GM12878 (cell line): ENCODE results near the gene EML3. TPM values are rescaled to one million over a fixed set of nuclear protein-coding genes. Genes with fewer than 3 reads are reported as not detected.
A peak's percentile ranks its signal among the peaks of the same experiment; 100 is the strongest.

ENCODE experiments used
- ATAC-seq: fragments of 200-7000 bp; cut with Tn5 transposase; 3 replicates; pipeline ENCODE4 v1.9.1; 2020; ENCODE audit warnings: mild to moderate bottlenecking, moderate library complexity
- BruUV-seq: library from RNA; stranded (reverse); fragments of 400-500 nt; replicated peaks from 2 replicates; lab custom pipeline; 2021; lab: Mats Ljungman, UMichigan
- CTCF ChIA-PET: fragments of 300-600 bp; sonication (Branson Sonifier 250); formaldehyde crosslinking; extraction: SDS; loops from one replicate; lab custom pipeline; 2021; ENCODE audit warnings: inconsistent platforms; lab: Yijun Ruan, JAX
- POLR2A ChIA-PET: fragments of 350-600 bp; formaldehyde crosslinking; extraction: SDS; loops from one replicate; lab custom pipeline; 2021; ENCODE audit warnings: inconsistent platforms; lab: Charles Lee
- RAD21 ChIA-PET: fragments of 300-600 bp; sonication (Branson Sonifier 250); formaldehyde crosslinking; loops from one replicate; lab custom pipeline; 2023; ENCODE audit warnings: antibody characterized with exemption; ENCODE audit not compliant: unreplicated experiment; lab: Charles Lee
- SMC1A ChIA-PET: fragments of 300-600 bp; sonication (Branson Sonifier 250); formaldehyde crosslinking; loops from one replicate; lab custom pipeline; 2023; ENCODE audit not compliant: unreplicated experiment, uncharacterized antibody; lab: Charles Lee
- DNase-seq: peaks from one replicate; pipeline ENCODE4 v3.0.0-alpha.2; 2011; ENCODE audit warnings: low read depth, low spot score
- FAIRE-seq: peaks from 3 replicates; lab custom pipeline; 2011; peaks lifted over from hg19 to GRCh38; lab: Jason Lieb, UNC
- H2AFZ ChIP-seq: 2 replicates; pipeline ENCODE4 v1.6.0; 2011; ENCODE audit warnings: low read depth, low read length, control low read depth; ENCODE audit not compliant: control insufficient read depth
- H3K27ac ChIP-seq: 2 replicates; pipeline ENCODE4 v1.5.1; 2011; ENCODE audit warnings: control low read depth; ENCODE audit not compliant: control insufficient read depth, insufficient read depth
- H3K27me3 ChIP-seq, 2 experiments: replicated peaks in 1 of 2; 2 replicates each; pipeline versions ENCODE4 v1.6.0 to v1.6.1; 2011; ENCODE audit warnings: low read length in 1 of 2; ENCODE audit not compliant: control insufficient read depth in 2 of 2, insufficient read depth in 2 of 2
- H3K36me3 ChIP-seq, 2 experiments: 2 replicates each; pipeline ENCODE4 v1.5.1; 2011; ENCODE audit warnings: low read length in 1 of 2; ENCODE audit not compliant: control insufficient read depth in 2 of 2, insufficient read depth in 2 of 2
- H3K4me1 ChIP-seq: 2 replicates; pipeline ENCODE4 v1.6.1; 2011; ENCODE audit warnings: mild to moderate bottlenecking, low read length, moderate library complexity, mixed read lengths; ENCODE audit not compliant: control insufficient read depth, insufficient read depth
- H3K4me2 ChIP-seq: 2 replicates; pipeline ENCODE4 v1.6.0; 2011; ENCODE audit warnings: control low read depth; ENCODE audit not compliant: control insufficient read depth, insufficient read depth
- H3K4me3 ChIP-seq: fragments of 200-600 bp; sonication (generic); 2 replicates; pipeline ENCODE4 v1.5.1; 2016
- H3K79me2 ChIP-seq: 2 replicates; pipeline ENCODE4 v1.6.0; 2011; ENCODE audit warnings: low read length; ENCODE audit not compliant: control insufficient read depth, insufficient read depth
- H3K9ac ChIP-seq: 2 replicates; pipeline ENCODE4 v1.8.0; 2011; ENCODE audit warnings: low read length, control low read depth, mixed read lengths; ENCODE audit not compliant: control insufficient read depth, insufficient read depth
- H3K9me3 ChIP-seq: replicated peaks from 3 replicates; pipeline ENCODE4 v1.5.1; 2011; ENCODE audit warnings: mild to moderate bottlenecking, low read length; ENCODE audit not compliant: control insufficient read depth, insufficient read depth
- H4K20me1 ChIP-seq: 2 replicates; pipeline ENCODE4 v1.6.0; 2011; ENCODE audit not compliant: control insufficient read depth, insufficient read depth
- CHD4 ChIP-seq: fragments of 200-600 bp; sonication (generic); IDR thresholded peaks from 2 replicates; pipeline ENCODE4 v1.6.1; 2016; ENCODE audit warnings: mild to moderate bottlenecking
- IRF4 ChIP-seq: IDR thresholded peaks from 2 replicates; pipeline ENCODE4 v1.6.1; 2011; ENCODE audit warnings: low read depth, low read length
- KDM1A ChIP-seq: fragments of 200-600 bp; sonication (generic); IDR thresholded peaks from 2 replicates; pipeline ENCODE4 v1.6.1; 2016; ENCODE audit warnings: borderline replicate concordance
- POLR2AphosphoS5 ChIP-seq: IDR thresholded peaks from 2 replicates; pipeline ENCODE4 v1.6.1; 2011; ENCODE audit warnings: mild to moderate bottlenecking, low read length, inconsistent platforms
- SMC3 ChIP-seq: IDR thresholded peaks from 2 replicates; pipeline ENCODE4 v1.6.1; 2011; ENCODE audit warnings: low read length, improper control_type of control experiment, borderline replicate concordance
- ZNF24 ChIP-seq: fragments of 450-650 bp; IDR thresholded peaks from 2 replicates; pipeline ENCODE4 v1.6.1; 2017; ENCODE audit warnings: antibody characterized with exemption, mild to moderate bottlenecking
- WGBS: methylation state at CpG from one replicate; pipeline ENCODE4 v1.1.6; 2016; ENCODE audit warnings: low lambda C conversion rate; ENCODE audit not compliant: insufficient replicate concordance, insufficient coverage; ENCODE audit errors: missing lambda C conversion rate; 5-methylcytosine and 5-hydroxymethylcytosine counted together
- in situ Hi-C: fragments of 300-500 bp; cut with MboI; formaldehyde crosslinking; loops from 9 replicates; pipeline ENCODE4 v1.14.3; 2018; ENCODE audit warnings: mixed read lengths
- intact Hi-C: fragments of 100-400 bp; cut with micrococcal nuclease; formaldehyde crosslinking; loops from one replicate; pipeline ENCODE4 v1.14.2; 2022; ENCODE audit not compliant: unreplicated experiment
- polyA plus RNA-seq, 11 experiments: library from polyadenylated mRNA; depleted of rRNA in 4 of 11; unstranded in 6 of 11; stranded (reverse) in 5 of 11; fragments of >200 nt; fragmentation: Nextera tagmentation in 4 of 11; fragmentation: Illumina TruSeq in 1 of 11; extraction: Ambion mirVana in 4 of 11; extraction: Trizol in 1 of 11; gene quantifications; 1 replicate in 1 of 11; 2 replicates in 10 of 11; pipeline versions ENCODE4 v1.2.1 to v1.2.3, GENCODE V29; 2011 to 2016; ENCODE audit warnings: inconsistent platforms in 2 of 11, missing spikeins in 2 of 11, low read depth in 1 of 11
- total RNA-seq, 4 experiments: library from RNA; depleted of rRNA in 3 of 4; stranded (reverse); fragments of >200 nt in 3 of 4; fragmentation: Illumina TruSeq in 1 of 4; extraction: Trizol in 1 of 4; gene quantifications; 2 replicates each; pipeline versions ENCODE4 v1.2.1 to v1.2.3, GENCODE V29; 2013 to 2021
- TF ChIP-seq, protein P1 (sequence below), 3 experiments: IDR thresholded peaks in 2 of 3; conservative IDR thresholded peaks in 1 of 3; 2 replicates each; pipeline ENCODE4 v1.5.1; 2011; ENCODE audit warnings: low read depth in 3 of 3, low read length in 3 of 3, mild to moderate bottlenecking in 3 of 3, control low read depth in 2 of 3, moderate library complexity in 2 of 3, inconsistent platforms in 1 of 3, mixed read lengths in 1 of 3; ENCODE audit not compliant: control insufficient read depth in 2 of 3, insufficient read depth in 1 of 3; ENCODE audit errors: extremely low read depth in 1 of 3

Gene EML3
- total and polyA plus RNA-seq, 10 of the 15 experiments (the other 5 are each of a cell fraction or from before 2014, with no cell fraction given), result 0.58 to 82.5 (median 24.8) TPM

DNA sequence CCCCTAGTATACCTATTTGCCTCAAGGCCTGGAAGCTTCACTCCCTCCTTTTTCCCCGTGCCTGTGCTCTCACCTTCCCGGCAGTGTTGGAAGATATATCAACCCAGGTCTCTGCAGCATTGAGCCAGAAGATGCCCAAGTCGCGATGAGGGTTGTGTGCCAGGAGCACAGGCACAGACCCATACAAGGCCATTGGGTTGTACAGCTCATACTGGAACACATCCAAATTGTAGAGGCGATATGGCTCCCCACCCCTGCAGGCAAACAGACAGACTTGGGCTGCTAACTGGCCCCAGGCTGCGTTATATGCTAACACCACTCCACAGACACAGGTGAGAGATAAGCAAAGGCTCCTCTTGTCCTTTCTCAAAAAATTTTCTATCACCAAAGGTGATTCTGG is 19.9 kb upstream of the EML3 start:
- Histone ChIP-seq H3K36me3 (peaks cover 34 to 44% of the 10 kb centered on the region in 2 experiments), H3K4me3 (no peak overlapping the region), H3K79me2 (no peaks in the 10 kb centered on the region), H3K9ac (no peak overlapping the region), H4K20me1 (no peaks in the 10 kb centered on the region), H3K27me3 (no peaks in the 10 kb centered on the region), H3K9me3 (no peaks in the 10 kb centered on the region), H3K4me1 (no peaks in the 10 kb centered on the region), H3K4me2 (no peak overlapping the region), H2AFZ (no peak overlapping the region), H3K27ac (no peak overlapping the region)
- POLR2A ChIA-PET, result no interaction called here
- no peak for FAIRE-seq
- CTCF ChIA-PET, result no interaction called here
- SMC1A ChIA-PET, result no interaction called here
- in situ Hi-C loops, result no loop called here
- RAD21 ChIA-PET, result interaction anchor here (0.6 kb wide), 1 partner anchor 13 kb away, joined by 3 read pairs; no protein-coding TSS in a partner anchor
- intact Hi-C loops, result no loop called here
- WGBS, result 100% methylated on average over 6 of the region's 6 CpGs
- no peak for TF ChIP-seq POLR2AphosphoS5
- TF ChIP-seq SMC3, result no peak
- DNase-seq, result no peak
- ATAC-seq, result no peak
- no TSS peak for BruUV-seq

- H3K9ac ChIP-seq, result no peak overlapping the region
- TF ChIP-seq KDM1A (no peak), CHD4 (no peak), ZNF24 (no peak), IRF4 (no peak)
- TF ChIP-seq, protein P1, sequence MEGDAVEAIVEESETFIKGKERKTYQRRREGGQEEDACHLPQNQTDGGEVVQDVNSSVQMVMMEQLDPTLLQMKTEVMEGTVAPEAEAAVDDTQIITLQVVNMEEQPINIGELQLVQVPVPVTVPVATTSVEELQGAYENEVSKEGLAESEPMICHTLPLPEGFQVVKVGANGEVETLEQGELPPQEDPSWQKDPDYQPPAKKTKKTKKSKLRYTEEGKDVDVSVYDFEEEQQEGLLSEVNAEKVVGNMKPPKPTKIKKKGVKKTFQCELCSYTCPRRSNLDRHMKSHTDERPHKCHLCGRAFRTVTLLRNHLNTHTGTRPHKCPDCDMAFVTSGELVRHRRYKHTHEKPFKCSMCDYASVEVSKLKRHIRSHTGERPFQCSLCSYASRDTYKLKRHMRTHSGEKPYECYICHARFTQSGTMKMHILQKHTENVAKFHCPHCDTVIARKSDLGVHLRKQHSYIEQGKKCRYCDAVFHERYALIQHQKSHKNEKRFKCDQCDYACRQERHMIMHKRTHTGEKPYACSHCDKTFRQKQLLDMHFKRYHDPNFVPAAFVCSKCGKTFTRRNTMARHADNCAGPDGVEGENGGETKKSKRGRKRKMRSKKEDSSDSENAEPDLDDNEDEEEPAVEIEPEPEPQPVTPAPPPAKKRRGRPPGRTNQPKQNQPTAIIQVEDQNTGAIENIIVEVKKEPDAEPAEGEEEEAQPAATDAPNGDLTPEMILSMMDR (IDR thresholded peaks at IDR 0.05 in 2 of 3, conservative IDR thresholded peaks at IDR 0.05 in 1 of 3; ENCODE audit: control insufficient read depth in 2 of 3, extremely low read depth in 1 of 3, insufficient read depth in 1 of 3, low read depth in 3 of 3, low read length in 3 of 3), result 0 out of 6 replicates have a peak, but pooled peaks of 1 of the 3 experiments have one; percentile 10
- ChIA-PET CTCF (no interaction called here), SMC1A (interaction anchor here (0.9 to 1.5 kb wide), 2 partner anchors 13 to 17 kb away, joined by 4 read pairs; no protein-coding TSS in a partner anchor), POLR2A (interaction anchor here (1.0 kb wide), 1 partner anchor 14 kb away, joined by 3 read pairs; no protein-coding TSS in a partner anchor), RAD21 (no interaction called here)
- no peaks in the 10 kb centered on the region for H3K9me3 ChIP-seq
- H3K27me3 ChIP-seq, result no peaks in the 10 kb centered on the region
- in situ Hi-C loops (no loop called here), intact Hi-C loops (no loop called here)
- H3K27ac ChIP-seq, result no peak overlapping the region
- H3K4me2 ChIP-seq, result no peak overlapping the region
- no peaks in the 10 kb centered on the region for H3K4me1 ChIP-seq
- ATAC-seq, result no peak
- WGBS, result 83% methylated on average over 2 of the region's 3 CpGs
- BruUV-seq, result no TSS peak
- no peaks in the 10 kb centered on the region for H4K20me1 ChIP-seq
- no peak overlapping the region for H3K4me3 ChIP-seq
- DNase-seq, result no peak
- peaks cover 38 to 40% of the 10 kb centered on the region in 2 experiments for H3K36me3 ChIP-seq
- no peak for FAIRE-seq
- H2AFZ ChIP-seq, result no peak overlapping the region
- no peaks in the 10 kb centered on the region for H3K79me2 ChIP-seq
Measured at GRCh38 chr11:62627713-62628112, 15.1 kb upstream of the EML3 start.
